Inflammatory macrophage (primary cell): ENCODE results near the gene CTBP1.

Experiments used
- DNase-seq, 2 donors: peaks; one replicate each; pipeline ENCODE4 v3.0.0-alpha.2; 2020 to 2022

The CTBP1 gene

GRCh38 chr4:1249731-1250526 is 999 bp upstream of the CTBP1 start:
- DNase-seq = no peak

GRCh38 chr4:1249148-1249730 is 309 bp upstream of the CTBP1 start:
- DNase-seq = peak; percentile 77 to 93

GRCh38 chr4:1247864-1248244 is 1.1 kb downstream of the CTBP1 start:
- DNase-seq = no peak

GRCh38 chr4:1246901-1247863 is 1.7 kb downstream of the CTBP1 start:
- DNase-seq = peak; percentile 59 to 81

- DNase-seq = no peak
Measured at GRCh38 chr4:1246111-1246881, 2.6 kb downstream of the CTBP1 start.

- no peak for DNase-seq
Measured at GRCh38 chr4:1245481-1246051, 3.4 kb downstream of the CTBP1 start.

- DNase-seq = no peak
Measured at GRCh38 chr4:1244978-1245471, 3.9 kb downstream of the CTBP1 start.

GRCh38 chr4:1244081-1244977 is 4.6 kb downstream of the CTBP1 start:
- DNase-seq = no peak

- peak; percentile 68 to 81 for DNase-seq
Measured at GRCh38 chr4:1243451-1244080, 5.4 kb downstream of the CTBP1 start.

GRCh38 chr4:1242506-1243450 is 6.2 kb downstream of the CTBP1 start:
- no peak for DNase-seq

- DNase-seq = no peak
Measured at GRCh38 chr4:1241936-1242505, 6.9 kb downstream of the CTBP1 start.

- DNase-seq = no peak
Measured at GRCh38 chr4:1241466-1241935, 7.4 kb downstream of the CTBP1 start.

- DNase-seq = no peak
Measured at GRCh38 chr4:1240721-1241465, 8.0 kb downstream of the CTBP1 start.

GRCh38 chr4:1239950-1240307 is 9.0 kb downstream of the CTBP1 start:
- no peak for DNase-seq

GRCh38 chr4:1239141-1239949 is 9.6 kb downstream of the CTBP1 start:
- DNase-seq = no peak

- no peak for DNase-seq
Measured at GRCh38 chr4:1238676-1239000, 10.3 kb downstream of the CTBP1 start.
